Mesenchymal stem cell (in vitro differentiated cells and primary cell): Measurements from ENCODE around the gene TUBB4B.
"Not testable (repeated sequence)": the region's sequence is repeated elsewhere in the genome, so short reads cannot be mapped to it uniquely, and the experiment has no call there.

Experiments
- DNase-seq: peaks from one replicate; pipeline ENCODE4 v3.0.0-alpha.2; 2013
- H2AFZ ChIP-seq: one replicate; pipeline ENCODE4 v1.6.1; 2013; ENCODE audit warnings: low read depth, mild to moderate bottlenecking, control low read depth, inconsistent platforms, low read length, moderate library complexity
- H2AK5ac ChIP-seq: 2 replicates; pipeline ENCODE4 v1.6.1; 2013; ENCODE audit warnings: low read length, moderate library complexity, mild to moderate bottlenecking, inconsistent platforms; ENCODE audit not compliant: severe bottlenecking
- H2BK120ac ChIP-seq: one replicate; pipeline ENCODE4 v1.6.1; 2013; ENCODE audit warnings: low read depth, mild to moderate bottlenecking, inconsistent platforms, low read length, moderate library complexity
- H2BK12ac ChIP-seq, 2 experiments: one replicate each; pipeline ENCODE4 v1.6.1; 2013; ENCODE audit warnings: inconsistent platforms in 2 of 2, low read length in 2 of 2, mild to moderate bottlenecking in 2 of 2, moderate library complexity in 2 of 2, control low read depth in 1 of 2
- H2BK15ac ChIP-seq: one replicate; pipeline ENCODE4 v1.6.1; 2013; ENCODE audit warnings: mild to moderate bottlenecking, low read depth, inconsistent platforms; ENCODE audit not compliant: poor library complexity, severe bottlenecking
- H2BK5ac ChIP-seq: 2 replicates; pipeline ENCODE4 v1.6.1; 2013; ENCODE audit warnings: low read depth, mild to moderate bottlenecking, low read length, control low read depth, inconsistent platforms; ENCODE audit not compliant: poor library complexity, severe bottlenecking
- H3K14ac ChIP-seq, 2 experiments: one replicate each; pipeline ENCODE4 v1.6.1; 2013; ENCODE audit warnings: inconsistent platforms in 2 of 2, low read length in 2 of 2, control low read depth in 1 of 2, mild to moderate bottlenecking in 1 of 2, moderate library complexity in 1 of 2
- H3K18ac ChIP-seq, 2 experiments: one replicate each; pipeline ENCODE4 v1.6.1; 2013; ENCODE audit warnings: inconsistent platforms in 2 of 2, low read length in 2 of 2, control low read depth in 1 of 2, low read depth in 1 of 2, mild to moderate bottlenecking in 1 of 2
- H3K23ac ChIP-seq, 2 experiments: one replicate each; pipeline ENCODE4 v1.6.1; 2013; ENCODE audit warnings: inconsistent platforms in 2 of 2, low read length in 2 of 2, mild to moderate bottlenecking in 2 of 2, moderate library complexity in 2 of 2, control low read depth in 1 of 2
- H3K27ac ChIP-seq: 2 replicates; pipeline ENCODE4 v1.5.1; 2013; ENCODE audit warnings: mild to moderate bottlenecking, moderate library complexity, low read length, control low read depth, inconsistent platforms; ENCODE audit not compliant: poor library complexity, severe bottlenecking
- H3K27me3 ChIP-seq, 2 experiments: 2 replicates each; pipeline versions ENCODE4 v1.6.1 to v1.7.0; 2013; ENCODE audit warnings: low read length in 2 of 2, mild to moderate bottlenecking in 2 of 2, moderate library complexity in 2 of 2, control low read depth in 1 of 2, inconsistent platforms in 1 of 2; ENCODE audit not compliant: control insufficient read depth in 1 of 2, insufficient read depth in 1 of 2
- H3K36me3 ChIP-seq, 2 experiments: 2 replicates each; pipeline versions ENCODE4 v1.6.1 to v1.7.0; 2013; ENCODE audit warnings: low read length in 2 of 2, control low read depth in 1 of 2, inconsistent platforms in 1 of 2, low read depth in 1 of 2, mild to moderate bottlenecking in 1 of 2; ENCODE audit not compliant: insufficient read depth in 2 of 2, control insufficient read depth in 1 of 2
- H3K4ac ChIP-seq, 2 experiments: one replicate each; pipeline ENCODE4 v1.6.1; 2013; ENCODE audit warnings: inconsistent platforms in 2 of 2, low read length in 2 of 2, mild to moderate bottlenecking in 2 of 2, moderate library complexity in 2 of 2, control low read depth in 1 of 2, low read depth in 1 of 2
- H3K4me1 ChIP-seq: 2 replicates; pipeline ENCODE4 v1.6.1; 2013; ENCODE audit warnings: low read depth, low read length, control low read depth; ENCODE audit not compliant: control insufficient read depth, insufficient read depth
- H3K4me2 ChIP-seq: 2 replicates; pipeline ENCODE4 v1.6.1; 2013; ENCODE audit warnings: low read length, mild to moderate bottlenecking, inconsistent platforms; ENCODE audit not compliant: poor library complexity, severe bottlenecking
- H3K4me3 ChIP-seq, 2 experiments: 2 replicates each; pipeline versions ENCODE4 v1.5.1 to v1.7.0; 2013; ENCODE audit warnings: low read length in 2 of 2, mild to moderate bottlenecking in 2 of 2, control low read depth in 1 of 2, low read depth in 1 of 2; ENCODE audit not compliant: insufficient read depth in 1 of 2
- H3K79me1 ChIP-seq: replicated peaks from 2 replicates; pipeline ENCODE4 v1.6.1; 2013; ENCODE audit warnings: mild to moderate bottlenecking, control low read depth, low read length, inconsistent platforms; ENCODE audit not compliant: poor library complexity, severe bottlenecking
- H3K9ac ChIP-seq: 2 replicates; pipeline ENCODE4 v1.7.0; 2013; ENCODE audit warnings: mild to moderate bottlenecking, low read length, moderate library complexity
- H3K9me3 ChIP-seq: 2 replicates; pipeline ENCODE4 v1.7.0; 2013; ENCODE audit warnings: mild to moderate bottlenecking, low read length; ENCODE audit not compliant: control insufficient read depth
- H4K8ac ChIP-seq: one replicate; pipeline ENCODE4 v1.6.1; 2013; ENCODE audit warnings: inconsistent platforms, mild to moderate bottlenecking, low read length, moderate library complexity
- H4K91ac ChIP-seq: one replicate; pipeline ENCODE4 v1.6.1; 2013; ENCODE audit warnings: mild to moderate bottlenecking, low read length, inconsistent platforms
- whole genome bisulfite sequencing: methylation state at CpG from one replicate; pipeline ENCODE4 v1.1.7; 2013; ENCODE audit warnings: mixed read lengths; 5-methylcytosine and 5-hydroxymethylcytosine counted together

The TUBB4B gene

GRCh38 chr9:137239541-137240200, 1.4 kb upstream of the TUBB4B start:
- not testable (repeated sequence) for H2BK15ac ChIP-seq, H3K4ac ChIP-seq, H2BK12ac ChIP-seq, H3K18ac ChIP-seq, H3K9me3 ChIP-seq, H2AK5ac ChIP-seq, H2AFZ ChIP-seq, H4K8ac ChIP-seq, H4K91ac ChIP-seq, H3K14ac ChIP-seq, H2BK120ac ChIP-seq, H3K23ac ChIP-seq
- Histone ChIP-seq H3K9ac (peak overlapping the region; percentile 93), H3K27ac (peak overlapping the region; percentile 35), H3K4me1 (peaks cover 55% of the 10 kb centered on the region), H3K4me2 (peak overlapping the region; percentile 94), H3K27me3 (peaks cover 0 to 11% of the 10 kb centered on the region in 2 experiments), H2BK5ac (peak overlapping the region; percentile 74), H3K79me1 (peaks cover 21% of the 10 kb centered on the region), H3K36me3 (peaks cover 24 to 25% of the 10 kb centered on the region in 2 experiments), H3K4me3 (peak overlapping the region; percentile 72 to 79)
- DNase-seq, result peak; percentile 25
- WGBS, result 49% methylated on average over 24 of the region's 27 CpGs

GRCh38 chr9:137240318-137240840, 708 bp upstream of the TUBB4B start:
- H3K27me3 ChIP-seq, result peaks cover 0 to 7% of the 10 kb centered on the region in 2 experiments
- peak overlapping the region; percentile 83 for H4K91ac ChIP-seq
- peak overlapping the region; percentile 64 for H2BK120ac ChIP-seq
- H3K9me3 ChIP-seq, result no peaks in the 10 kb centered on the region
- peak overlapping the region; percentile 92 to 94 for H3K4ac ChIP-seq
- H3K27ac ChIP-seq, result peak overlapping the region; percentile 86
- peak overlapping the region; percentile 83 to 88 for H3K14ac ChIP-seq
- peak overlapping the region; percentile 87 for H2BK15ac ChIP-seq
- H3K79me1 ChIP-seq, result peaks cover 21% of the 10 kb centered on the region
- peak overlapping the region; percentile 72 to 79 for H3K4me3 ChIP-seq
- no peak overlapping the region for H2AK5ac ChIP-seq
- H2BK5ac ChIP-seq, result peak overlapping the region; percentile 74
- peak; percentile 82 for DNase-seq
- peak overlapping the region; percentile 65 to 100 for H3K18ac ChIP-seq
- peak overlapping the region; percentile 94 for H3K4me2 ChIP-seq
- H4K8ac ChIP-seq, result peak overlapping the region; percentile 86
- peaks cover 24 to 27% of the 10 kb centered on the region in 2 experiments for H3K36me3 ChIP-seq
- peak overlapping the region in 1 of 2 experiments; percentile 77 for H3K23ac ChIP-seq
- peak overlapping the region; percentile 20 for H2AFZ ChIP-seq
- H3K4me1 ChIP-seq, result peaks cover 59% of the 10 kb centered on the region
- H2BK12ac ChIP-seq, result peak overlapping the region in 1 of 2 experiments; percentile 94
- H3K9ac ChIP-seq, result peak overlapping the region; percentile 93
- under 1% methylated on average over 44 of the region's 58 CpGs for WGBS

- Histone ChIP-seq H4K91ac (peak overlapping the region; percentile 75), H3K36me3 (peaks cover 24 to 27% of the 10 kb centered on the region in 2 experiments), H2AK5ac (no peak overlapping the region), H3K14ac (peak overlapping the region in 1 of 2 experiments; percentile 85), H3K9ac (peak overlapping the region; percentile 89), H2BK5ac (peak overlapping the region; percentile 4), H2AFZ (no peak overlapping the region), H3K79me1 (peaks cover 18% of the 10 kb centered on the region), H4K8ac (no peak overlapping the region), H2BK12ac (no peak overlapping the region), H3K4me2 (peak overlapping the region; percentile 72), H3K18ac (peak overlapping the region; percentile 80 to 96), H3K27ac (peak overlapping the region; percentile 12), H3K4me3 (peak overlapping the region; percentile 84 to 85), H3K23ac (peak overlapping the region in 1 of 2 experiments; percentile 84), H3K4ac (peak overlapping the region; percentile 64 to 92), H3K4me1 (peaks cover 55% of the 10 kb centered on the region), H2BK15ac (no peak overlapping the region), H3K27me3 (peaks cover 0 to 12% of the 10 kb centered on the region in 2 experiments), H3K9me3 (no peaks in the 10 kb centered on the region), H2BK120ac (peak overlapping the region; percentile 81)
- DNase-seq, result peak; percentile 17
- WGBS, result 1% methylated on average over 46 of the region's 83 CpGs
Measured at GRCh38 chr9:137241490-137242268, 592 bp downstream of the TUBB4B start.
